ENCODE results near the gene TAB3. TPM values are rescaled to one million over a fixed set of nuclear protein-coding genes. Genes with fewer than 3 reads are reported as not detected.

Gene TAB3
- total and polyA plus RNA-seq, 2 of the 4 experiments (the other 2 are of a cell fraction): 4.7 to 6.4 TPM

- DNase-seq: no peak
- Histone ChIP-seq H3K18ac (ENCODE audit: low read depth, low read length) (no peak overlapping the region), H3K4me3 (ENCODE audit: insufficient read depth, low read depth, low read length) (no peak overlapping the region), H2AK9ac (replicated peaks; ENCODE audit: low read depth, low read length, poor library complexity) (no peak overlapping the region), H3K4me2 (ENCODE audit: low read depth, low read length) (no peak overlapping the region), H3K4ac (ENCODE audit: low read depth, low read length) (no peak overlapping the region), H3K9me3 (ENCODE audit: control insufficient read depth, insufficient read depth, low read length) (no peaks in the 10 kb centered on the region), H3K56ac (ENCODE audit: extremely low read depth, insufficient read depth, low read length) (no peak overlapping the region), H4K5ac (ENCODE audit: low read depth, low read length) (no peak overlapping the region), H2BK120ac (ENCODE audit: low read depth, low read length) (no peak overlapping the region), H3K9me1 (ENCODE audit: insufficient read depth, low read length) (0 out of 2 replicates have a peak, but pooled peaks cover 3% of the 10 kb centered on the region), H2BK5ac (ENCODE audit: low read depth, low read length, poor library complexity, severe bottlenecking) (no peak overlapping the region), H3K23ac (ENCODE audit: low read depth, low read length) (no peak overlapping the region), H4K8ac (ENCODE audit: low read depth in 2 of 2, low read length in 2 of 2) (no peak overlapping the region), H3K36me3 (ENCODE audit: control insufficient read depth, insufficient read depth, low read length) (no peaks in the 10 kb centered on the region), H4K91ac (ENCODE audit: insufficient read depth, low read depth, low read length) (no peak overlapping the region), H2BK15ac (ENCODE audit: low read depth, low read length) (no peak overlapping the region), H4K20me1 (ENCODE audit: insufficient read depth, low read length) (no peaks in the 10 kb centered on the region), H3K14ac (replicated peaks; ENCODE audit: low read depth, low read length) (no peak overlapping the region), H2BK20ac (ENCODE audit: low read depth, low read length) (no peak overlapping the region), H3K27ac (ENCODE audit: insufficient read depth, low read length) (no peak overlapping the region), H2AFZ (replicated peaks; ENCODE audit: low read length, poor library complexity) (no peak overlapping the region), H3K4me1 (ENCODE audit: control insufficient read depth, insufficient read depth, low read length) (no peaks in the 10 kb centered on the region), H3K27me3 (ENCODE audit: control insufficient read depth, insufficient read depth, low read length) (no peaks in the 10 kb centered on the region), H2AK5ac (ENCODE audit: low read depth, low read length) (no peak overlapping the region), H3K79me1 (ENCODE audit: low read depth in 1 of 2, low read length in 2 of 2) (peaks cover 2 to 11% of the 10 kb centered on the region in 2 experiments; a peak in 3 of 4 replicates), H3K9ac (ENCODE audit: low read depth, low read length) (no peak overlapping the region)
- dilution Hi-C loops (cut with HindIII; ENCODE audit: low sequenced_read_pairs, unreplicated experiment): no loop called here
- ATAC-seq (ENCODE audit: low read depth): no peak
- ChIA-PET CTCF (no interaction called here), POLR2A (ENCODE audit: unreplicated experiment) (no interaction called here)
- BruUV-seq (replicated peaks): no TSS peak
- intact Hi-C loops (cut with micrococcal nuclease): no loop called here
- TF ChIP-seq MXI1 (IDR thresholded peaks at IDR 0.05; ENCODE audit: borderline replicate concordance, low read depth, low read length) (no peak), CHD1 (IDR thresholded peaks at IDR 0.05; ENCODE audit: low read depth, low read length) (no peak), RFX5 (IDR thresholded peaks at IDR 0.05; ENCODE audit: low read depth, low read length) (no peak), NFE2L2 (IDR thresholded peaks at IDR 0.05; ENCODE audit: low read depth, low read length) (no peak), RCOR1 (IDR thresholded peaks at IDR 0.05; ENCODE audit: insufficient replicate concordance, low read length) (no peak), RAD21 (IDR thresholded peaks at IDR 0.05; ENCODE audit: low read length) (no peak), POLR2A (IDR thresholded peaks at IDR 0.05; ENCODE audit: low read depth, low read length) (no peak), CEBPB (IDR thresholded peaks at IDR 0.05; ENCODE audit: low read depth, low read length) (no peak), MAZ (IDR thresholded peaks at IDR 0.05; ENCODE audit: borderline replicate concordance, low read depth, low read length) (no peak), MAFK (IDR thresholded peaks at IDR 0.05; ENCODE audit: low read depth, low read length) (no peak), FOS (IDR thresholded peaks at IDR 0.05; ENCODE audit: low read depth, low read length) (no peak), SMC3 (IDR thresholded peaks at IDR 0.05; ENCODE audit: low read depth, low read length) (no peak), ELK1 (IDR thresholded peaks at IDR 0.05; ENCODE audit: borderline replicate concordance, low read depth, low read length) (no peak), BHLHE40 (IDR thresholded peaks at IDR 0.05; ENCODE audit: low read depth, low read length) (no peak)
- TF ChIP-seq, protein P1, sequence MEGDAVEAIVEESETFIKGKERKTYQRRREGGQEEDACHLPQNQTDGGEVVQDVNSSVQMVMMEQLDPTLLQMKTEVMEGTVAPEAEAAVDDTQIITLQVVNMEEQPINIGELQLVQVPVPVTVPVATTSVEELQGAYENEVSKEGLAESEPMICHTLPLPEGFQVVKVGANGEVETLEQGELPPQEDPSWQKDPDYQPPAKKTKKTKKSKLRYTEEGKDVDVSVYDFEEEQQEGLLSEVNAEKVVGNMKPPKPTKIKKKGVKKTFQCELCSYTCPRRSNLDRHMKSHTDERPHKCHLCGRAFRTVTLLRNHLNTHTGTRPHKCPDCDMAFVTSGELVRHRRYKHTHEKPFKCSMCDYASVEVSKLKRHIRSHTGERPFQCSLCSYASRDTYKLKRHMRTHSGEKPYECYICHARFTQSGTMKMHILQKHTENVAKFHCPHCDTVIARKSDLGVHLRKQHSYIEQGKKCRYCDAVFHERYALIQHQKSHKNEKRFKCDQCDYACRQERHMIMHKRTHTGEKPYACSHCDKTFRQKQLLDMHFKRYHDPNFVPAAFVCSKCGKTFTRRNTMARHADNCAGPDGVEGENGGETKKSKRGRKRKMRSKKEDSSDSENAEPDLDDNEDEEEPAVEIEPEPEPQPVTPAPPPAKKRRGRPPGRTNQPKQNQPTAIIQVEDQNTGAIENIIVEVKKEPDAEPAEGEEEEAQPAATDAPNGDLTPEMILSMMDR (conservative IDR thresholded peaks at IDR 0.05; ENCODE audit: low read depth, low read length): no peak
- TF ChIP-seq, protein P2, sequence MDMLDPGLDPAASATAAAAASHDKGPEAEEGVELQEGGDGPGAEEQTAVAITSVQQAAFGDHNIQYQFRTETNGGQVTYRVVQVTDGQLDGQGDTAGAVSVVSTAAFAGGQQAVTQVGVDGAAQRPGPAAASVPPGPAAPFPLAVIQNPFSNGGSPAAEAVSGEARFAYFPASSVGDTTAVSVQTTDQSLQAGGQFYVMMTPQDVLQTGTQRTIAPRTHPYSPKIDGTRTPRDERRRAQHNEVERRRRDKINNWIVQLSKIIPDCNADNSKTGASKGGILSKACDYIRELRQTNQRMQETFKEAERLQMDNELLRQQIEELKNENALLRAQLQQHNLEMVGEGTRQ (IDR thresholded peaks at IDR 0.05; ENCODE audit: low read depth, low read length): no peak
- in situ Hi-C loops (cut with MboI; ENCODE audit: low sequenced_read_pairs): no loop called here
- no CpG with 5 or more reads among the region's 2 CpGs for WGBS, 2 experiments (ENCODE audit: extremely low coverage in 2 of 2, insufficient read length in 1 of 2)
These were observed 3.9 kb downstream of the TAB3 start for GRCh38 chrX:30885136-30885535.

Data from IMR-90 (cell line).